ENCODE results near the gene FERMT1. TPM values are rescaled to one million over a fixed set of nuclear protein-coding genes. Genes with fewer than 3 reads are reported as not detected.

FERMT1 gene
- total and polyA plus RNA-seq, 2 donors (not counting 3 experiments of a cell fraction or from before 2014, with no cell fraction given): 0.11 to 1.5 TPM

DNA sequence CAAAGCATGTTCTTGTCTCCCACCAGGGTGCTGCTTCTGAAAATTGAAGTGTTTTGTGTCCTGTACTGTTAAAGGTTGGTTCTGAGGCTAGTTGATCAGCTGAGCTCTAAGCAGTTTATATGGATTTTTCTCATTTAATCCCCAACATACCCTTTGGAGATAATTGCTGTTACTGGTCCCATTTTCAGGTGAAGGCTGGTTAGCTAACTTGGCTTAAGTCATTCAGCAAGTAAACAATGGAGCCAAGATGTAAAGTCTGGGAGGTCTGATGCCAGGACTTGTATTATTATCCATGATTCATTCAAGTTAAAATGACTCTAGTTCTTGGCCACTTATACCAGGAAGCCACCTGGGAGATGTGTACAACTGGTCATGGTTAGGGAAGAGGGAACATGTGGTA lies 42.5 kb upstream of the FERMT1 start:
- Histone ChIP-seq H3K4me1 (ENCODE audit: control insufficient read depth, extremely low read depth, insufficient read depth, low read length) (no peaks in the 10 kb centered on the region), H3K9ac (replicated peaks; ENCODE audit: extremely low read depth, insufficient read depth, low read length) (no peak overlapping the region), H3K9me1 (replicated peaks; ENCODE audit: control insufficient read depth, extremely low read depth, insufficient read depth, low read length) (no peaks in the 10 kb centered on the region), H3K27ac (ENCODE audit: insufficient read depth, low read depth, low read length) (no peak overlapping the region), H3K9me3 (replicated peaks; ENCODE audit: control insufficient read depth, insufficient read depth, low read length) (no peaks in the 10 kb centered on the region), H2AFZ (ENCODE audit: low read depth, low read length) (no peak overlapping the region), H4K20me1 (replicated peaks; ENCODE audit: control insufficient read depth, extremely low read depth, insufficient read depth, low read length) (no peaks in the 10 kb centered on the region), H3K4me3 (replicated peaks in 1 of 3; ENCODE audit: insufficient read depth in 1 of 3, low read depth in 1 of 3, low read length in 3 of 3) (no peak overlapping the region), H3K36me3 (ENCODE audit: control insufficient read depth in 2 of 2, extremely low read depth in 1 of 2, insufficient read depth in 2 of 2, low read length in 2 of 2) (no peaks in the 10 kb centered on the region), H3K79me2 (ENCODE audit: control insufficient read depth, insufficient read depth, low read length) (no peaks in the 10 kb centered on the region), H3K4me2 (ENCODE audit: insufficient read depth, low read length) (no peak overlapping the region), H3K27me3 (ENCODE audit: control insufficient read depth in 2 of 2, insufficient read depth in 2 of 2, low read length in 2 of 2) (peaks cover 0 to 2% of the 10 kb centered on the region in 2 experiments)
- DNase-seq (ENCODE audit: low read depth, low spot score): no peak
- intact Hi-C loops (cut with micrococcal nuclease) (no loop called here), dilution Hi-C loops (cut with MboI; ENCODE audit: extremely low pct_ligation_motif_present, low sequenced_read_pairs) (no loop called here)
- no TSS peak for BruUV-seq (replicated peaks)
- TF ChIP-seq JUN (IDR thresholded peaks at IDR 0.05; ENCODE audit: borderline replicate concordance, insufficient read depth, insufficient read length, low read depth) (no peak), EZH2 (IDR thresholded peaks at IDR 0.05; ENCODE audit: borderline replicate concordance, low read depth, low read length, severe bottlenecking) (no peak), POLR2A (IDR thresholded peaks at IDR 0.05; ENCODE audit: low read depth, low read length) (no peak), POLR2AphosphoS5 (IDR thresholded peaks at IDR 0.05; ENCODE audit: insufficient read depth, low read depth, low read length) (no peak), MYC (IDR thresholded peaks at IDR 0.05; ENCODE audit: low read depth, low read length) (no peak), FOS (IDR thresholded peaks at IDR 0.05; ENCODE audit: borderline replicate concordance, insufficient read depth, low read length) (no peak), GATA2 (IDR thresholded peaks at IDR 0.05; ENCODE audit: insufficient read depth, insufficient read length, low read depth, low read length) (no peak)
- TF ChIP-seq, protein P1, sequence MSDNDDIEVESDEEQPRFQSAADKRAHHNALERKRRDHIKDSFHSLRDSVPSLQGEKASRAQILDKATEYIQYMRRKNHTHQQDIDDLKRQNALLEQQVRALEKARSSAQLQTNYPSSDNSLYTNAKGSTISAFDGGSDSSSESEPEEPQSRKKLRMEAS (IDR thresholded peaks at IDR 0.05; ENCODE audit: insufficient read depth, insufficient read length): no peak
- TF ChIP-seq, protein P2, sequence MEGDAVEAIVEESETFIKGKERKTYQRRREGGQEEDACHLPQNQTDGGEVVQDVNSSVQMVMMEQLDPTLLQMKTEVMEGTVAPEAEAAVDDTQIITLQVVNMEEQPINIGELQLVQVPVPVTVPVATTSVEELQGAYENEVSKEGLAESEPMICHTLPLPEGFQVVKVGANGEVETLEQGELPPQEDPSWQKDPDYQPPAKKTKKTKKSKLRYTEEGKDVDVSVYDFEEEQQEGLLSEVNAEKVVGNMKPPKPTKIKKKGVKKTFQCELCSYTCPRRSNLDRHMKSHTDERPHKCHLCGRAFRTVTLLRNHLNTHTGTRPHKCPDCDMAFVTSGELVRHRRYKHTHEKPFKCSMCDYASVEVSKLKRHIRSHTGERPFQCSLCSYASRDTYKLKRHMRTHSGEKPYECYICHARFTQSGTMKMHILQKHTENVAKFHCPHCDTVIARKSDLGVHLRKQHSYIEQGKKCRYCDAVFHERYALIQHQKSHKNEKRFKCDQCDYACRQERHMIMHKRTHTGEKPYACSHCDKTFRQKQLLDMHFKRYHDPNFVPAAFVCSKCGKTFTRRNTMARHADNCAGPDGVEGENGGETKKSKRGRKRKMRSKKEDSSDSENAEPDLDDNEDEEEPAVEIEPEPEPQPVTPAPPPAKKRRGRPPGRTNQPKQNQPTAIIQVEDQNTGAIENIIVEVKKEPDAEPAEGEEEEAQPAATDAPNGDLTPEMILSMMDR (IDR thresholded peaks at IDR 0.05; ENCODE audit: extremely low read depth in 1 of 2, insufficient read depth in 1 of 2, low read depth in 1 of 2, low read length in 2 of 2): no peak
- FAIRE-seq: no peak
- ChIA-PET POLR2A (no interaction called here), CTCF (no interaction called here)

Data from endothelial cell of umbilical vein (primary cell).